Calu3 (cell line): ENCODE measurements around the gene RACGAP1. TPM values are rescaled to one million over a fixed set of nuclear protein-coding genes. Genes with fewer than 3 reads are reported as not detected.

Experiments
- BruUV-seq: library from RNA; stranded (reverse); fragments of 400-500 nt; replicated peaks from 2 replicates; lab custom pipeline; 2021; lab: Mats Ljungman, UMichigan
- CTCF ChIA-PET: fragments of 300-600 bp; sonication (Branson Sonifier 250); formaldehyde crosslinking; loops from one replicate; lab custom pipeline; 2022; ENCODE audit warnings: antibody characterized with exemption; lab: Charles Lee
- DNase-seq: peaks from one replicate; pipeline ENCODE4 v3.0.0; 2022
- H3K27ac Mint-ChIP-seq: one replicate; pipeline ENCODE4 v1.8.0; 2022; ENCODE audit warnings: mixed read lengths; ENCODE audit not compliant: unreplicated experiment
- H3K27me3 Mint-ChIP-seq: one replicate; pipeline ENCODE4 v1.8.0; 2022; ENCODE audit warnings: mixed read lengths; ENCODE audit not compliant: unreplicated experiment
- H3K36me3 Mint-ChIP-seq: one replicate; pipeline ENCODE4 v1.8.0; 2022; ENCODE audit warnings: mild to moderate bottlenecking, moderate library complexity, mixed read lengths; ENCODE audit not compliant: insufficient read depth, unreplicated experiment
- H3K4me1 Mint-ChIP-seq: one replicate; pipeline ENCODE4 v1.8.0; 2022; ENCODE audit warnings: mild to moderate bottlenecking, low read depth, mixed read lengths; ENCODE audit not compliant: unreplicated experiment
- H3K4me3 Mint-ChIP-seq: one replicate; pipeline ENCODE4 v1.8.0; 2022; ENCODE audit warnings: mild to moderate bottlenecking, low read depth, moderate library complexity, mixed read lengths; ENCODE audit not compliant: unreplicated experiment
- H3K9me3 Mint-ChIP-seq: one replicate; pipeline ENCODE4 v1.8.0; 2022; ENCODE audit warnings: low read depth, mixed read lengths; ENCODE audit not compliant: unreplicated experiment
- CTCF ChIP-seq: fragments of 200-600 bp; IDR thresholded peaks from one replicate; pipeline ENCODE4 v1.8.0; 2022; ENCODE audit warnings: antibody characterized with exemption; ENCODE audit not compliant: unreplicated experiment
- intact Hi-C: fragments of 100-400 bp; cut with micrococcal nuclease; formaldehyde crosslinking; loops from one replicate; pipeline ENCODE4 v1.10.0; 2022; ENCODE audit not compliant: unreplicated experiment
- total RNA-seq: library from RNA; stranded (reverse); gene quantifications from 2 replicates; pipeline ENCODE4 v1.2.3, GENCODE V29; 2022

Gene RACGAP1
- total RNA-seq, 1 experiment from 2014 or later: 62.0 TPM

GRCh38 chr12:50057896-50058670 is 32.8 kb upstream of the RACGAP1 start:
- Mint-ChIP-seq H3K27ac (no peak overlapping the region), H3K27me3 (peaks cover 26% of the 10 kb centered on the region), H3K9me3 (no peaks in the 10 kb centered on the region), H3K4me1 (peaks cover 14% of the 10 kb centered on the region), H3K4me3 (peak overlapping the region; percentile 83), H3K36me3 (peaks cover 16% of the 10 kb centered on the region)
- no peak for DNase-seq
- intact Hi-C loops: loop anchor here (5.0 to 10.0 kb wide), 2 partner anchors 91 to 193 kb away; no protein-coding TSS in a partner anchor
- BruUV-seq: no TSS peak
- CTCF ChIA-PET: interaction anchor here (0.7 kb wide), 1 partner anchor 563 kb away, joined by 3 read pairs; no protein-coding TSS in a partner anchor
- TF ChIP-seq CTCF: no peak

- TF ChIP-seq CTCF: no peak
- CTCF ChIA-PET: interaction anchor here (1.6 to 1.8 kb wide), 2 partner anchors 18 to 190 kb away, joined by 8 to 9 read pairs; no protein-coding TSS in a partner anchor
- intact Hi-C loops: loop anchor here (5.0 to 10.0 kb wide), 2 partner anchors 90 to 192 kb away; no protein-coding TSS in a partner anchor
- H3K9me3 Mint-ChIP-seq: no peaks in the 10 kb centered on the region
- peak; percentile 61 for DNase-seq
- H3K27ac Mint-ChIP-seq: no peak within 1 kb of the TSS
- BruUV-seq: no TSS peak
- H3K4me3 Mint-ChIP-seq: peak within 1 kb of the TSS; percentile 83
- peaks cover 35% of the 10 kb centered on the region for H3K27me3 Mint-ChIP-seq
- H3K36me3 Mint-ChIP-seq: peaks cover 16% of the 10 kb centered on the region
- peaks cover 14% of the 10 kb centered on the region for H3K4me1 Mint-ChIP-seq
Observed at GRCh38 chr12:50057000-50057841, 31.9 kb upstream of the RACGAP1 start, which contains the start of gene ASIC1. TSS of gene ASIC1 (plus strand) at chr12:50057596. CDS start at chr12:50058767, 1,171 bp downstream.

- intact Hi-C loops: loop anchor here (5.0 to 10.0 kb wide), 2 partner anchors 89 to 192 kb away; no protein-coding TSS in a partner anchor
- no peak for TF ChIP-seq CTCF
- CTCF ChIA-PET: interaction anchor here (1.0 to 1.8 kb wide), 5 partner anchors 14 to 189 kb away, joined by 3 to 9 read pairs (median 5); no protein-coding TSS in a partner anchor
- Mint-ChIP-seq H3K27ac (no peak overlapping the region), H3K27me3 (peaks cover 41% of the 10 kb centered on the region), H3K4me1 (peaks cover 14% of the 10 kb centered on the region), H3K4me3 (peak overlapping the region; percentile 83), H3K36me3 (peaks cover 16% of the 10 kb centered on the region), H3K9me3 (no peaks in the 10 kb centered on the region)
- no peak for DNase-seq
- BruUV-seq: no TSS peak
Observed at GRCh38 chr12:50056639-50056976, 31.3 kb upstream of the RACGAP1 start.
